B cell (primary cell): ENCODE measurements around the gene FAM47B.

Experiments
- CTCF ChIP-seq: fragments of 200-600 bp; IDR thresholded peaks from one replicate; pipeline ENCODE4 v1.8.0; 2022; ENCODE audit warnings: antibody characterized with exemption, mild to moderate bottlenecking
- EZH2 ChIP-seq: IDR thresholded peaks from 2 replicates; pipeline ENCODE4 v1.6.1; 2012; ENCODE audit warnings: borderline replicate concordance, low read depth, mild to moderate bottlenecking, moderate library complexity, low read length; ENCODE audit not compliant: insufficient read depth, poor library complexity, severe bottlenecking

GRCh38 chrX:34961662-34962061 lies 19.1 kb downstream of the FAM47B start:
- TF ChIP-seq CTCF = no peak
- TF ChIP-seq EZH2 = no peak
